ENCODE results near the gene FBXL15. TPM values are rescaled to one million over a fixed set of nuclear protein-coding genes. Genes with fewer than 3 reads are reported as not detected.

Gene FBXL15
- total RNA-seq, 2 donors from 2014 or later, result 9.7 to 11.4 TPM

- H3K27me3 Mint-ChIP-seq (ENCODE audit: insufficient read depth), result peaks cover 24% of the 10 kb centered on the region
- peaks cover 11% of the 10 kb centered on the region for H3K27me3 ChIP-seq (ENCODE audit: control insufficient read depth, insufficient read depth, low read length, poor library complexity, severe bottlenecking)
- H3K27ac Mint-ChIP-seq, result peak overlapping the region; percentile 49
- H3K36me3 Mint-ChIP-seq (ENCODE audit: low read depth), result peaks cover 6% of the 10 kb centered on the region
- H3K4me1 Mint-ChIP-seq, result peaks cover 24% of the 10 kb centered on the region
- peaks cover 6% of the 10 kb centered on the region for H3K36me3 ChIP-seq (ENCODE audit: control insufficient read depth, insufficient read depth, low read length)
- H3K4me1 ChIP-seq (ENCODE audit: control insufficient read depth, insufficient read depth, low read length), result peaks cover 7% of the 10 kb centered on the region
- no peaks in the 10 kb centered on the region for H3K9me3 Mint-ChIP-seq
- 40 to 49% methylated on average over 16 to 30 of the region's 30 CpGs for WGBS, 2 experiments (ENCODE audit: insufficient coverage in 1 of 2, insufficient read length in 1 of 2)
- H3K4me3 ChIP-seq (ENCODE audit: low read length), result peak overlapping the region; percentile 89
- H3K9ac ChIP-seq (ENCODE audit: extremely low read depth, low read length, poor library complexity, severe bottlenecking), result peak overlapping the region; percentile 49
- DNase-seq, result no peak
- H3K27ac ChIP-seq (ENCODE audit: low read depth, low read length), result no peak overlapping the region
- H3K4me3 Mint-ChIP-seq, result peak overlapping the region; percentile 70
- no peak for TF ChIP-seq CTCF (conservative IDR thresholded peaks at IDR 0.05)
- no peaks in the 10 kb centered on the region for H3K9me3 ChIP-seq (ENCODE audit: control insufficient read depth, low read length)
Observed at GRCh38 chr10:102393411-102394078, 27.1 kb upstream of the FBXL15 start.

GRCh38 chr10:102394079-102394800, 26.4 kb upstream of the FBXL15 start:
- Mint-ChIP-seq H3K27ac (peak overlapping the region; percentile 59), H3K4me1 (peaks cover 24% of the 10 kb centered on the region), H3K36me3 (ENCODE audit: low read depth) (peaks cover 6% of the 10 kb centered on the region), H3K27me3 (ENCODE audit: insufficient read depth) (peaks cover 24% of the 10 kb centered on the region), H3K9me3 (no peaks in the 10 kb centered on the region), H3K4me3 (peak overlapping the region; percentile 70)
- peak; percentile 96 for DNase-seq
- Histone ChIP-seq H3K9me3 (ENCODE audit: control insufficient read depth, low read length) (no peaks in the 10 kb centered on the region), H3K36me3 (ENCODE audit: control insufficient read depth, insufficient read depth, low read length) (peaks cover 6% of the 10 kb centered on the region), H3K9ac (ENCODE audit: extremely low read depth, low read length, poor library complexity, severe bottlenecking) (peak overlapping the region; percentile 49), H3K4me3 (ENCODE audit: low read length) (peak overlapping the region; percentile 89), H3K4me1 (ENCODE audit: control insufficient read depth, insufficient read depth, low read length) (peaks cover 7% of the 10 kb centered on the region), H3K27ac (ENCODE audit: low read depth, low read length) (no peak overlapping the region), H3K27me3 (ENCODE audit: control insufficient read depth, insufficient read depth, low read length, poor library complexity, severe bottlenecking) (peaks cover 11% of the 10 kb centered on the region)
- WGBS, 2 experiments (ENCODE audit: insufficient coverage in 1 of 2, insufficient read length in 1 of 2), result 0% methylated on average over 22 to 71 of the region's 71 CpGs
- peak; percentile 99 for TF ChIP-seq CTCF (conservative IDR thresholded peaks at IDR 0.05)

- peak overlapping the region; percentile 59 for H3K27ac Mint-ChIP-seq
- Histone ChIP-seq H3K9me3 (ENCODE audit: control insufficient read depth, low read length) (no peaks in the 10 kb centered on the region), H3K4me3 (ENCODE audit: low read length) (peak overlapping the region; percentile 89), H3K4me1 (ENCODE audit: control insufficient read depth, insufficient read depth, low read length) (peaks cover 7% of the 10 kb centered on the region), H3K27ac (ENCODE audit: low read depth, low read length) (no peak overlapping the region), H3K36me3 (ENCODE audit: control insufficient read depth, insufficient read depth, low read length) (peaks cover 8% of the 10 kb centered on the region), H3K9ac (ENCODE audit: extremely low read depth, low read length, poor library complexity, severe bottlenecking) (peak overlapping the region; percentile 49), H3K27me3 (ENCODE audit: control insufficient read depth, insufficient read depth, low read length, poor library complexity, severe bottlenecking) (peaks cover 11% of the 10 kb centered on the region)
- 3 to 4% methylated on average over 18 to 33 of the region's 35 CpGs for WGBS, 2 experiments (ENCODE audit: insufficient coverage in 1 of 2, insufficient read length in 1 of 2)
- no peak for TF ChIP-seq CTCF (conservative IDR thresholded peaks at IDR 0.05)
- H3K36me3 Mint-ChIP-seq (ENCODE audit: low read depth), result peaks cover 8% of the 10 kb centered on the region
- peak overlapping the region; percentile 70 for H3K4me3 Mint-ChIP-seq
- peaks cover 25% of the 10 kb centered on the region for H3K27me3 Mint-ChIP-seq (ENCODE audit: insufficient read depth)
- no peak for DNase-seq
- no peaks in the 10 kb centered on the region for H3K9me3 Mint-ChIP-seq
- H3K4me1 Mint-ChIP-seq, result peaks cover 22% of the 10 kb centered on the region
Observed at GRCh38 chr10:102394801-102395399, 25.7 kb upstream of the FBXL15 start.
